HG03064 (cell line): ENCODE data around the gene ARAP1.

ENCODE experiments used
- ATAC-seq: cut with Tn5 transposase; IDR thresholded peaks from one replicate; pipeline ENCODE4 v1.9.1; 2021; ENCODE audit warnings: low read depth; ENCODE audit not compliant: unreplicated experiment

ARAP1 gene

GRCh38 chr11:72688486-72688885 lies 63.7 kb downstream of the ARAP1 start:
- ATAC-seq = no peak

GRCh38 chr11:72687326-72687725 lies 64.9 kb downstream of the ARAP1 start:
- no peak for ATAC-seq

- ATAC-seq = no peak
These were observed 65.5 kb downstream of the ARAP1 start for GRCh38 chr11:72686639-72687220.

- ATAC-seq = no peak
These were observed 66.4 kb downstream of the ARAP1 start for GRCh38 chr11:72685560-72686480.

GRCh38 chr11:72684236-72684912 lies 67.8 kb downstream of the ARAP1 start:
- no peak for ATAC-seq

- ATAC-seq = no peak
These were observed 68.4 kb downstream of the ARAP1 start for GRCh38 chr11:72683782-72684200.

GRCh38 chr11:72682858-72683243 lies 69.4 kb downstream of the ARAP1 start:
- no peak for ATAC-seq

- no peak for ATAC-seq
These were observed 69.9 kb downstream of the ARAP1 start for GRCh38 chr11:72682238-72682857.

- ATAC-seq = no peak
These were observed 70.7 kb downstream of the ARAP1 start for GRCh38 chr11:72681226-72682153.

- ATAC-seq = no peak
These were observed 71.5 kb downstream of the ARAP1 start for GRCh38 chr11:72680624-72681158.

GRCh38 chr11:72679869-72680268 lies 72.3 kb downstream of the ARAP1 start:
- ATAC-seq = no peak

GRCh38 chr11:72678524-72678923 lies 73.7 kb downstream of the ARAP1 start:
- ATAC-seq = no peak

GRCh38 chr11:72676861-72677341 lies 75.3 kb downstream of the ARAP1 start:
- no peak for ATAC-seq

GRCh38 chr11:72675221-72675620 lies 77.0 kb downstream of the ARAP1 start:
- ATAC-seq = no peak

- no peak for ATAC-seq
These were observed 78.0 kb downstream of the ARAP1 start, which contains the start of gene PDE2A for GRCh38 chr11:72673943-72674828. TSS of gene PDE2A (minus strand) at chr11:72674422. CDS start at chr11:72674207, 215 bp downstream.

- ATAC-seq = no peak
These were observed 78.8 kb downstream of the ARAP1 start for GRCh38 chr11:72673284-72673942.

GRCh38 chr11:72672597-72673238 lies 79.5 kb downstream of the ARAP1 start:
- ATAC-seq = no peak
